HEK293T (cell line): Measurements from ENCODE around the gene LRRC37A2.
"Not testable (repeated sequence)": the region's sequence is repeated elsewhere in the genome, so short reads cannot be mapped to it uniquely, and the experiment has no call there.

Experiments used
- ARNT ChIP-seq: fragments of 450-650 bp; IDR thresholded peaks from 2 replicates; pipeline ENCODE4 v1.6.1; 2017; ENCODE audit warnings: mild to moderate bottlenecking
- BHLHE40 ChIP-seq: fragments of 450-650 bp; IDR thresholded peaks from 2 replicates; pipeline ENCODE4 v1.6.1; 2016; ENCODE audit warnings: mild to moderate bottlenecking, moderate library complexity, borderline replicate concordance
- CTBP1 ChIP-seq: fragments of 450-650 bp; IDR thresholded peaks from 2 replicates; pipeline ENCODE4 v1.6.1; 2016; ENCODE audit warnings: borderline replicate concordance
- ELF4 ChIP-seq: fragments of 450-650 bp; IDR thresholded peaks from 2 replicates; pipeline ENCODE4 v1.6.1; 2017; ENCODE audit warnings: antibody characterized with exemption
- FOXA1 ChIP-seq: fragments of 450-650 bp; IDR thresholded peaks from 2 replicates; pipeline ENCODE4 v1.6.1; 2016; ENCODE audit warnings: mild to moderate bottlenecking
- FOXK2 ChIP-seq: fragments of 450-650 bp; IDR thresholded peaks from 2 replicates; pipeline ENCODE4 v1.6.1; 2016; ENCODE audit warnings: mild to moderate bottlenecking
- FOXM1 ChIP-seq: fragments of 450-650 bp; IDR thresholded peaks from 2 replicates; pipeline ENCODE4 v1.6.1; 2017; ENCODE audit warnings: mild to moderate bottlenecking, borderline replicate concordance
- HDGF ChIP-seq: fragments of 450-650 bp; IDR thresholded peaks from 2 replicates; pipeline ENCODE4 v1.6.1; 2017; ENCODE audit warnings: antibody characterized with exemption, borderline replicate concordance
- LEF1 ChIP-seq: fragments of 450-650 bp; IDR thresholded peaks from 2 replicates; pipeline ENCODE4 v1.6.1; 2017; ENCODE audit warnings: mild to moderate bottlenecking, borderline replicate concordance
- NFRKB ChIP-seq: fragments of 450-650 bp; IDR thresholded peaks from 2 replicates; pipeline ENCODE4 v1.6.1; 2016; ENCODE audit warnings: mild to moderate bottlenecking, moderate library complexity
- SP1 ChIP-seq: fragments of 450-650 bp; IDR thresholded peaks from 2 replicates; pipeline ENCODE4 v1.6.1; 2017
- SUZ12 ChIP-seq: fragments of 450-650 bp; IDR thresholded peaks from 2 replicates; pipeline ENCODE4 v1.6.1; 2016; ENCODE audit warnings: mild to moderate bottlenecking
- TARDBP ChIP-seq: fragments of 450-650 bp; IDR thresholded peaks from 2 replicates; pipeline ENCODE4 v1.6.1; 2016
- TF ChIP-seq, protein P1 (sequence below): fragments of 450-650 bp; IDR thresholded peaks from 2 replicates; pipeline ENCODE4 v1.6.1; 2016

- TF ChIP-seq SP1, FOXA1, HDGF, SUZ12, BHLHE40, NFRKB, FOXM1, ARNT, FOXK2, ELF4, LEF1, CTBP1, TARDBP: not testable (repeated sequence)
- TF ChIP-seq, protein P1, sequence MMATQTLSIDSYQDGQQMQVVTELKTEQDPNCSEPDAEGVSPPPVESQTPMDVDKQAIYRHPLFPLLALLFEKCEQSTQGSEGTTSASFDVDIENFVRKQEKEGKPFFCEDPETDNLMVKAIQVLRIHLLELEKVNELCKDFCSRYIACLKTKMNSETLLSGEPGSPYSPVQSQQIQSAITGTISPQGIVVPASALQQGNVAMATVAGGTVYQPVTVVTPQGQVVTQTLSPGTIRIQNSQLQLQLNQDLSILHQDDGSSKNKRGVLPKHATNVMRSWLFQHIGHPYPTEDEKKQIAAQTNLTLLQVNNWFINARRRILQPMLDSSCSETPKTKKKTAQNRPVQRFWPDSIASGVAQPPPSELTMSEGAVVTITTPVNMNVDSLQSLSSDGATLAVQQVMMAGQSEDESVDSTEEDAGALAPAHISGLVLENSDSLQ: not testable (repeated sequence)
Observed at GRCh38 chr17:46505896-46506295, 6.4 kb upstream of the LRRC37A2 start.
